Stimulated activated naive CD4-positive, alpha-beta T cell treated with Interleukin-2 at 50 U/mL for 16 hours (primary cell): ENCODE data around the gene KLHL29.
"Not testable (repeated sequence)": the region's sequence is repeated elsewhere in the genome, so short reads cannot be mapped to it uniquely, and the experiment has no call there.

ENCODE experiments used
- DNase-seq: peaks from one replicate; lab custom pipeline; 2025; lab: John Stamatoyannopoulos, UW

KLHL29 gene

DNA sequence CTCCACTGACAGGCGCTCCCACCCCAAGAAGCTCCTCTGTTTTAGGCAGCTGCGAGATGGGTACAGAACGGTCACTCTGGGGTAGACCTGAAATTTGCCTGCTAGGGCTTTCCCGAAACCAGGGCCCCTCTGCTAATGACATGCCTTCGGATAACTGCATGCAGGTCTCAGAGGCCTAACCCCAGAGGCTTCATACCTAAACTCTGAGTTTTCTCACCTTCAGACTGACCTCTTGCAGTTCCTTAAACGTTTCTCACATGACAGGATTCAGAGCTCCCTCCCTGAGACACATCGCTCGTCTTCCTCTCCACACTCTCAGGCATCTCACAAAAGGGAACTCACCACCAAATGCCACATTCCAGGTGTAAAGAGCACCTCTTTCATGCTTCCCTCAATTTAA is 11.3 kb upstream of the KLHL29 start:
- no peak for DNase-seq

DNA sequence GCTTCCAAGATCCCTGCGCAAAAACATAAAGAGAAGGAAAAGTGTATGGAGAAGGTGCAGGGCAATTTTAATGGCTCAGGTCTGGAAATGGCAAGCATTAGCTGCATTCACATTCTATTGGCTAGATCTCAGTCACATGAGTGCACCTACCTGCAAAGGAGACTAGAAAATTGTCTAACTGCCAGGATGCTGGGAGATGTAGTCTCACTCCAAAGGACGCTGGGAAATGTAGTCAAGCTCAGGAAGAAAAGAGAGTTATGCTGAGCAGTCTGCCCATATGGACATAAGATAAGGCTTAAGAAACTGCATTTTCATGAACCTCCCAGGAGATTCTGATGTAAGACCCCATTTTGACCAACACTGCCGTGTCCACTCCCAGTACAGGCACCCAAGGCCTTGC is 9.5 kb upstream of the KLHL29 start:
- no peak for DNase-seq

DNA sequence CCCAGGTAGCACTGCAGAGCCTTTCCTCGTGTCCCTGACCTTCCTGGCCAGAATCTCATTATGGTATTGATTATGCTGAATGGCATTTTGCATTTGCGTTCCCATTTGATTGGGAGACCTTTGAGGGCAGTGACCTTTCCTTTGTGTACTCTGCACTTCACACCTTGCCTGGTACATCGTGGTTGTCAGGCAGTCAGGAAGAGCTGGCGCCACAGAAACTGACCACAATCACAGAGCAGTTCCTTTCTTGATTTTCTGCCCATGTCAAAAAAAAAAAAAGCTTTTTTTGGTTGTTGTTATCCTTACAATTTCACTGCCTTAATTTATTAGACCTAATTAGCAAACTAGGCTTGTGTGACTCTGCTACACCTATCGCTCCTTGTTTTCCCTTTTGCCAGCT is 8.9 kb upstream of the KLHL29 start:
- no peak for DNase-seq

DNA sequence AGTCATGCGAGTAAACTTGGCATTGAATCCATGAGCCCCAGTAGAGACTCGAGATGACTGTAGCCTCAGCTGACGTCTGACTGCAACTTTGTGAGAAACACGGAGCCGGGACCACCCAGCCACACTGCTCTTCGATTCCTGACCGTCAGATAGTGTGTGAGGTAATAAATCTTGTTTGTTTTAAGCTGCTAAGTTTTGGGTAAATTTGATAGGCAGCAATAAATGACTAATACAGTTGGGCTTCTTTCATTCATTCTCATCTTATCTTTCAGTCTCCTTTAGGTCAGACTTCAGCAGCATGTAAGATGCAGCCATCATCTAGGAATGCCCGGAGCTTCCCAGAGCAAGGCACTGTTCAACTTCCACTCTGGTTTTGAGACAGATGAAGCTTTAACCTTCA is 8.0 kb upstream of the KLHL29 start:
- no peak for DNase-seq

DNA sequence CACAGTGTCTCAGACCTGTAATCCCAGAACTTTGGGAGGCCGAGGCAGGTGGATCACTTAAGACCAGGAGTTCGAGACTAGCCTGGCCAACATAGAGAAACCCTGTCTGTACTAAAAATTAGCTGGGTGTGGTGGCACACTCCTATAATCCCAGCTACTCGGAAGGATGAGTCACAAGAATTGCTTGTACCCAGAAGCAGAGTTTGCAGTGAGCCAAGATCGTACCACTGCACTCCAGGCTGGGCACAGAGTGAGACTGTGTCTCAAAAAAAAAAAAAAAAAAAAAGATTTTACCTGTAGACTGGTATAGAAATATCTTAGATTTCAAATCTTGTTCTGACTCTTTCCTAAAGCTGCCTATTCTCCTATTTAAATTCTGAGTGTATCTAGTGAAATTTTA is 7.2 kb upstream of the KLHL29 start:
- no peak for DNase-seq

DNA sequence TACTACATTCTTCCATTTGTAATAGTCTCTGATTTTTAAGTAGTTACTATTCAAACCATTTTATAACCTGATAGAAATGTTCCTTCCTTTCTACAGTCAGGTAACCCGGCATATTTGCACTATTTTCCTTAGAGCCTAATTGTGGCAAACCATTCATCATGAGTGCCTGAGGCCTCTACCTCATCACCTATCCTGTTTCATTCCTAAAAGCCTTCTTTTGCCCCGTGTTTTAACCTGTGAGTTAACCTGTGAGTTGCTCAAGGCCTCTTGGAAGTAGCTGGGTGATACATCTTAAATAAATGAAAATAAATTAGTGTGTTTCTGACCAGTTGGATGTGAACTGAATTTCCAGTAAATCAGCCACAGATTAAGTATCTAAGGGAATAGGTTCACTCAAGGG is 6.5 kb upstream of the KLHL29 start:
- no peak for DNase-seq

DNA sequence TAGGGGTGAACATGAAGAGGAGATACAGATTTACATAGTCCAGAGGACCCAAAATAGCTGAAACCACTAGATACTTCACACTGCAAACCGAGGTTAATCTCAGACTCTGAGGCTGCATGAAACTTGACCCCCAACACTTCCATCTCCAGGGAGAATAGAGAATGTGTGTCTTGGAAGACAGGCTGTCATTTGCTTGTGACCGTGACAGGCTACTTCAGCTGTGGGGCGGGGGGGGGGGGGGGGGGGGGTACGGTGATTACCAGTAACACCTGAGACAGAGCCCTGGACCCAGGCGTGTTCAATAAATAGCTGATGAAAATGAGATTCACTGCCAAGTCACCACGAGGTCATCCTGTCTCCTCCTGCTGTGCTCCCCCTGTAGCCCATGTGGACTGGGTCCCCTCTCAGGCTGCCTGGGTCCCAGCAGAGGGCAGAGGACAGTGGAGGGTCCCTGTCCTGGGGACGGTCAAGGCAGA is 5.7 kb upstream of the KLHL29 start:
- DNase-seq, result no peak

DNA sequence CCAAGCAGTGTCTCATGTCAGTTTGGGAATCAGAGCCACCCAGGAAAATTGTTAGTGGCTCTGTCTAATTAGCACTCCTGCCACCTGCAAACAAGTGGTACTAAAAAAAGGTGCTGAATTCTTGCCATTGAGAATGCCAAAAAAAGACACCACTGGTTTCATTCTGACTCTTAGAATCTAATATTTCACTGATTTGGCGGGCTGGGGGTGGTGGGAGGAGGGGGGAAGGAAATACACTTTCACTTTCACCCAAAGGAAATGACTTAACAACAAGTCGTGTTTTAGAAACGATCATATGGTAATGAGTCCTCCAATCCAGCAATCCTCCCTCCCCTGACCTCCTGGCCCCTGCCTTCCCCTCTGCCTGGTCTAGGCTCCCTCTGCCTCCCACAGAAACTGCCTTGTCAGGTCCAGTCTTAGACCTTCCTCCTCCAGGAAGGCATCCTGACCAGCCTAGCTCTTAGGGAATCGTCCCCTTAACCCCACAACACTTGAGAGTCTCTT is 4.4 kb upstream of the KLHL29 start:
- peak; percentile 27 for DNase-seq

DNA sequence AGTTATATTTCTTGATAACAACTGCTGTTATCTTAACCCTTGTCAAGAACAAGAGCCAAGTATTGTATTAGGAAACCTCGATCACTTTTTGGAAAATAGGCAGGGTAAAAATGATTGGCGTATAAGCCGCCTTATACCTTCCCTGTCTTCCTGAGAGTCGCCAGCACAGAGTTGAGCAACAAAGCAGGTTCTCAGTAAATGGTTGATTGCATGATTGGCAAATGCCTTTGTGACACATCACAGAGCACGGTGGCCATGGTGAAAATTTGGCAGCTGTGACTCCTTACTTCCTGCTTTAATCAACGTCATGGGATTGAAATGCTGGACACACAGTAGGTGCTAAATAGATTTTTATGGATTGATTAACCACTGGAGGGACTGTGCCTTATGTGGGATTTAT is 3.9 kb upstream of the KLHL29 start:
- DNase-seq, result no peak

DNA sequence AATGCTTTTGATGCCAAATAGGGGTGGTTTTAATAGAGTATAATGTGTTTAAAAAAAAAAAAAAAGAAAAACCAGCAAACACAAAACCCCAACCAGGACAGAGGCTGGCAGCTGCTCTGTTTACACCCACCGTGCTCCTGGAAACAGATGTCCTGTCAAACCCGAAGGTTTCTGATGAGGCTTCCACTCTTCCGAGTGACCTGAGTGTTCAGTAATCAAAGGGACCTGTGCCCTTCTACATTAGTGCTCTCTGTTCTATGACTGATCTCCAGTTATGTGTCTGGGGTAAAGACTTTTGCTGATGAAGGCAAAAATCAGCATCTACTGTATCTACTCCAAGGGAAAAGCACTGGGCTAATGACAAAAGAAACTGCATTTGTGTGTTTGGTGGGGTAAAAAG is 3.5 kb upstream of the KLHL29 start:
- no peak for DNase-seq

DNA sequence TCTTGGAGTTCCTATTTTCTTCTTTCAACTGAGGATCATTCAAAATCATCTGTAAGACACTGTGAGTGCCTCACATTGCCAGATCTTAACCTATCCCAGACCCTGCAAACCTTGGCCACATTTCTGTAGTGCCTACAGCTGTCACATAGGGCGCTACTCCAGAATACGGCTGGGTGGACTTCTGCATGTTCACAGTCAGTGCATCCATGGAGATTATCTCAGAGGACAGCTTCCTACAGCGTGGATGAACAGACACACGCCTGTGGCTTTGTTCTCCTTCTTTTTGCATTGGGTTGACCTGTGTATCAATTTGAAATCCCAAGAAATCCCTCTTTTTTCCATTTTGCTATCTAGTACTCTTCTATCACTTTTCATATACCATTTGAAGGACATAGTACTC is 1.9 kb upstream of the KLHL29 start:
- DNase-seq, result no peak

DNA sequence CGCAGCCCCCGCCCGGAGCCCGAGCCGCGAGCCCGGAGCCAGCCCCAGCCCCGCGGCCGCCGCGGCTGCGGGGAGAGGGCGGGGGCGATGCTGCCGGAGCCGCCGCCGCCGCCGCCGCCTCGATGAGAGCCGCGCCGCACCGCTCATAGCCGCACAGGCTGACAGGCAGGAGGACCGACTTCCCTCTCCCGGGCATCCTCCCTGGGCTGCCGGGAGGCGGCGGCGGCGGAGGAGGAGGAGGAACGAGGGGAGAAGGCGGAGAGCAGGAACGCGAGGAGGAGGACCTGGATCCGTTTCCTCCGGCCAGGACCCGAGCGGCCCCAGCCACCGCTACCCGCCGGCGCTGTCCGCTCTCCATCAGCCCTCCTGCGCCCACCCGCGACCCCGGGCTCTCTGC is 370 bp downstream of the KLHL29 start:
- no peak for DNase-seq

DNA sequence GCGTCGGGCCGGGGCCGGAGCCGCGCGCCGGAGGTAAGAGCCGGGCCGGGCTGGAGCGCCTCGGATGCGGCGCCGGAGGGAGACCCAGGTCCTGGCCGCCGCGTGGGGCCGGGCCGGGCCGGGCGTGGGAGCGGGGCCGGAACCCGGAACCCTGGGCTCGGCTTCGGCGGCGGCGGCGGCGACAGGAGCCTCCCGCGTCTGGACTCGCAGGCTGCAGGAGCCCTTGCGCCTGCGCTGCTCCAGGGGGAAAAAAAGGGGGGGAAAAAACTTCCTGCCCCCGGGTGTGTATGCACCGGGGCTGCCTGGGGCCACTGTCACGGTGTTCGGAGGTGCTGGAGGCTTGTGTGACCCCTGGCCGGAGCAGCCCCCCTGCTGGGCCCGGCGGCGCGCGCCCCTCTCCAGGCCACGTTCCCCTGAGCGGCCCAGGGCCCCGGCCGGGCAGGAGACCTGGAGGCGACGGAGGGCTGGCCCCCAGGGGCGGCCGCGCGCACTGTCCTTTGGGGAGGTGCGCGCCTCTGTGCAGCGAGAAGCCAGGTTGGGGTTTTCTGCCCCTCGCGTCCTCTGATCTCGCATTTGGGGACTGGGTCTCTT is 864 bp downstream of the KLHL29 start:
- DNase-seq, result no peak

DNA sequence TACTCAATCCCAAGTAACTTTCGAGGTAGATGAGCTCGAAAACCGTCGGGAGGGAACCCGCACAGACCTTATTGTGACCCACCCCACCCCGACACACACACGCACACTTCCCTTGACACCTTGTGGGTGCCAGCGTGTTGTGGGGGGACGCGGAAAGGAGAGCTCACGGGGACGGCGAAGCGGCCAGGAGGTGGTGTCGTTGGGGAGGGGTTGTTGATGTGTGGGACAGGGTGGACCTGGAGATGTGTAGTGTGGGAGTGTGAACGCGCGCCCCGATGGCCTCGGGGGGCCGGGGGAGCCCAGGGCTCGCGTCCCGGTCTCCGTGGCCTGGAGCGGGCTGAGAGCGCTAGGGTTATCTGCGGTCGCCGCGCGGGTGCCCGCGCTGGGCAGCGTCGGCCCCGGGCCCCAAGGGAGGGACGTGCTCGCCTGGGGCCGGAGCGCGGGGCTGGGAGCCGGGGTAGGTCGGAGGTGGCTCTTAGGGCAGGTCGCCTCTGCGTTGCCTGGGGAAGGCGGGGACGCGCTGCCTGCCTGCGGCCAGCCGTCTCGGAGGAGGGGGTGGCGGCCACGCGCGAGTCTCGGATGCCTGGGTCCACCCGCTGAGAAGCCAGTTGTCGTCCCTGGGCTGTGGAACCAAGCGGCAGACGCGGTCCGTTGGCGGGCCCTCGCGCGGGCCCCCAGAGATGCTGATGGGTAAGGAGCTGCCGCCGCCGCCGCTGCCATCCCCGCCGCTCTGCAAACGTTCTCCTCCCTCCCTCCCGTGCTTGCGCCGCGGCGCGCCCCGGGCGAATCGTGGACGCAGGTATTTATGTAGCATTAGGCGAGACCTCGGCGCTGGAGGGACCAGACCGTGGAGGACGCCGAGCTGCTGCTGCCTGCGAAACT is 1.6 kb downstream of the KLHL29 start:
- no peak for DNase-seq

DNA sequence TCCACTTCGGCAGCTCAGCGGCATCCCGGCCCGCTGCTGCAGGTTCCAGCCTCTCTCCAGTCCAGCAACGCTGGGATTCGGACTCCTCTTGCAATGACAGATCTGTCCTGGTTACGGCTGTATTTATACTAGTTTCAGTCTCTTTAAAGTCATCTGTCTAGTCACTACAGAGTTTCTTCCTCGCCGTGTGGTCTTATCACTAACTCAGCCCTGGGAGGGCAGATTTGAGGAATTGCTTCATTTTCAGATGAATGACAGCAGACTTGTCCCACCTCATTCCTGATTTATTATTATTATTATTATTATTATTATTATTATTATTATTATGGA is 2.2 kb downstream of the KLHL29 start:
- no peak for DNase-seq

DNA sequence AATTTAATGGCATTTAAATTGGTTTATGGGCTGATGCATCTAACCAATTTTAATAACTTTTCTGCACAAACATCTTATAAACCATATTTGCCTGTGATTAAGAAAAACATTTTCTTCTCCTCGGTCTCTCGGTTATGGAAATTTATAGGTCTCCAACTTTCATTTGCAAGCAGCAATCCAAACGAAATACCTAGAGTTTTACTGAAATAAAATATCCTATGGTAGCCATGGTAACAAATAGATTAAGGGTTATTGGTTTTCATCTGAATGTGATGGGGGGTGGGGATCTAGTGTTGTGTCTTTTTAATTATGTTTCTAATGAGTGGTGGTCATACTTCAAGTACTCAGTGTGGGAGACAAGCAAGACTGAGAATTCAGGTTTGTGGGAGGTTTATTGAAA is 2.9 kb downstream of the KLHL29 start:
- no peak for DNase-seq

DNA sequence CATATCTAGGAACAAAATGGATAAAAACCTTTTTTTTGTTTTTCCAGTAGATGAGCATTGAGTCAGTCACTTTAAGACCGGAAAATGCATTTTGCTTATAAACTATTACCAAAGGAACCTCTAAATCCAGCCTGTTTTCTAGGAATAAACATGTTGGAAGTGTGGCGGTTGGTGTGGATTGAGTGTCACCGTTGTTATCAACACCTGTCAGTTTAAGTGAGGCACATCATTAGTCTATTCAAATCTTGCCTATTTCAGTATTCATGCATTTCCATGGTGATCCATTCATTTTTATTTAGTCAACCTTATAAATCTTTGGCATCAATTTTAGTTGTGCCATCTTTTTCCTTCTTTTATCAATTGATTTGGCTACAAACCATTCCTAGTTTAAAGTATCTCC is 3.3 kb downstream of the KLHL29 start:
- DNase-seq, result no peak

DNA sequence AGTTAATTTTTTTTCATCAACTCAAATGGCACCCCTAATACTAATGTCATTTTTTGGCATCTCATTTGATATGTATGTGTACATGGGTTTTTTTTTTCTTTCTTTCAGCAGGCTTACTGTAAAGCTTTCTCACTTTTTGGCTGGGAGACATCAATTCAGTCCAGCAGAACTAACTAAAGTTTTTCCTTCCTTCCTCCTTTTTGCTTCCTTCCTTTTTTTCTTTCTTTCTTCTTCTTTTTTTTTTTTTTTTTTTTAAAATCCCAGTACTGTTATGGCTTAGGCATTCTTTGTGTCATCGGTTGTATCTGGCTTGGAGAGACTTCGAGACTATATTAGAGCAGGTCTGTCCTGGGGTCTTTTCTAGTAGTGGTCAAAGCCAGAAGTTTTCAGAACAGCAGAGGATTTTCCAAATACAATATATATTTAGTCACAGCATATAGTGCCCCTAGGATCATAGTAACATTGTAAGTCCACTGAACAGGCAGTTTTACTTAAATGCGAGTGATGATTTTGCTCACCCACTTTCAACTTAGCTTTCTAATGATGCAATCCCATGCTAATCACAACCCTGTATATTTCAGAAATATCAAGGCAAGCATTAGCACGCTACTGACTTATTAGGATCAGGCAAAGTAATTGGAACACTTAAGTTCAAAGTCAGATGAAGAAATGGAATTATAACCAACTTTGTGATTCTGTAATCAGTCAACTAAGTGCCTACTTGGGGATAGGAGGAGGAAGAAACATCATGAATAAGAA is 4.0 kb downstream of the KLHL29 start:
- DNase-seq, result no peak

DNA sequence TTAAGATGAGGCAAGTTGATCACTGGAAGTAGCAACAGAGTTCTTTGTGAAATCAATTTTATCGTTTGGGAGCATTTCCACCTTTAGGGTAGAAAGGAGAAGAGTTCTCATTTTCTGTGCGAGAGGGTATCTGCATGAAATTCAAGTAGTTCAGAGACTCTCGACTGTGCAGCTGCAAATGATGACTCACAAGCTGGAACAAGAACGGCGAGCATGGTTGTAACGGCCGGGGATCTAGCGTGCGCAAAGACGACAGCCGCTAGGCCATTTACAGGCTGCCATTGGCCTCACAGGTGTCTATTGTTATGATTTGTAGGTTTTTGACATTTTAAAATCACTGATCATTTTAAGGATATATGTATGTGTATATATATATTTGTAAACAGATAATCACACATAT is 5.2 kb downstream of the KLHL29 start:
- DNase-seq, result no peak

DNA sequence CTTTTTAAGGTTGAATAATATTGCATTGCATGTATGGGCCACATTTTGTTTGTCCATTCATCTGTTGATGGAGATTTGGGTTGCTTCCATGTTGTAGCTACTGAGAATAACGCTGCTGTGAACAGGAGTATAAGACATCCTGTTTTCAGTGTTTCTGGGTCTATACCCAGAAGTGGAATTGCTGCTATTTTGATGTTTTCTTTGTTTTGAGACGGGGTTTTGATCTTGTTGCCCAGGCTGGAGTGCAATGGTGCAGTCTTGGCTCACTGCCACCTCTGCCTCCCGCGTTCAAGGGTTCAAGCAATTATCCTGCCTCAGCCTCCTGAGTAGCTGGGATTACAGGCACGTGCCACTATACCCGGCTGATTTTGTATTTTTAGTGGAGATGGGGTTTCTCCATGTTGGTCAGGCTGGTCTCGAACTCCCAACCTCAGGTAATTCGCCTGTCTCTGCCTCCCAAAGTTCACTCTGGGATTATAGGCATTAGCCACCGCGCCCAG is 6.3 kb downstream of the KLHL29 start:
- not testable (repeated sequence) for DNase-seq

DNA sequence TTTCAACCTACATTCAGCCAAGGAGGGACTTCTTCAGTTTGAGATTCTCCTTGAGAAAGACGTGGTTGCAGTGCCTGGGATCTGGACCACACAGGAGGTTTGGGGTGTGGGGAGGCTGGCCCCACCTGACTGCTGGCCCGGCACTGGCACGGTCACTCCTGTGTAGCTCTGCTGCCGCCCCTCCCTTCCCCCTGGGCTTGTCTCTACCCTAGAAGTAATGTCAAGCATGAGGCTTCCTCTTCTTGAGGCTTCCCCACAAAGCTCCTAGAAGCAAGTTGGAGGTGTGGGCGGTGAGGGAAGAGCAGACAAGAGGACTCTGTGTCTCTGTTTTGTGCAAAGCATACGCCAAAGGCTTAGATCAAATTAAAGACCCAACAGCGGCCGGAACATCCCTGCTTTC is 8.7 kb downstream of the KLHL29 start:
- DNase-seq, result no peak

DNA sequence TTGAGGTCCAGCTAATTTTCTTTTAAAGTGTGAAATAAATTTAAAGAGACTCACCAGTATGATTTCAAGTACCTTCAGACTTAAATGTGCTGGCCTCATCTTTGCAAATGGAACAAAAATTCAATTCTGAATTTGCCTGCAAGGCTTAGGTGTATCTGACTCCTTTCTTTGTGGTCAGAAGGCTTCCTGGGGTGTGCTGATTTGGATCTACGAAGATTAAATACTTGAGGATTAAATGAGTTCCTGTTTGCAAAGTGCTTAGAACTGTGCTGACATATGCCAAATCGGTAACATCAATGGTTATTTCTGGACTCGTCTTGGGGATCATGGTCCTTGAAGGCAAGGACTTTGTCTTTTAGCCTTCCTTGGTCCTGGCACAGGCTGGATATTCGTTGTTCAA is 9.7 kb downstream of the KLHL29 start:
- no peak for DNase-seq

DNA sequence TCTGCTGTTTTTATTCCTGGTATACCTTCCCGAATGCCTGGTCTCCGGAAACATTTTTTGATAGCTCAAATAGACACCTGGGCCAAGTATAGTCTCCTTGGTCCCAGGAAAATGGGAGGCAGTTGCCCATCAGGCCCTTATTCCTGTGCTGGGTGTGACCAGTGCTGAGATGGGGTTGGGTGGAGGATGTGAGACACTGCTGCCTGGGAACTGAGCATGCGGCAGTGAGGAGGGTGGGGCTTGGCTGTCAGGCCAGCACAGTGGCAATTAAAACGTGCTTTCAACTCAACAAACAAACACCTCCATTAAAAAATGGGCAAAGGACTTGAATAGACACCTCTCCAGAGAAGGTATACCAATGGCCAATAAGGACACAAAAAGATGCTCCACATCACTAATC is 12.5 kb downstream of the KLHL29 start:
- no peak for DNase-seq
